IPS-11a (cell line): Measurements from ENCODE around the gene MAN1A2.
"Not testable (repeated sequence)": the region's sequence is repeated elsewhere in the genome, so short reads cannot be mapped to it uniquely, and the experiment has no call there.

ENCODE experiments used
- H3K4me3 ChIP-seq: one replicate; pipeline ENCODE4 v1.5.1; 2013; ENCODE audit warnings: low read depth, low read length, control low read depth

The MAN1A2 gene

DNA sequence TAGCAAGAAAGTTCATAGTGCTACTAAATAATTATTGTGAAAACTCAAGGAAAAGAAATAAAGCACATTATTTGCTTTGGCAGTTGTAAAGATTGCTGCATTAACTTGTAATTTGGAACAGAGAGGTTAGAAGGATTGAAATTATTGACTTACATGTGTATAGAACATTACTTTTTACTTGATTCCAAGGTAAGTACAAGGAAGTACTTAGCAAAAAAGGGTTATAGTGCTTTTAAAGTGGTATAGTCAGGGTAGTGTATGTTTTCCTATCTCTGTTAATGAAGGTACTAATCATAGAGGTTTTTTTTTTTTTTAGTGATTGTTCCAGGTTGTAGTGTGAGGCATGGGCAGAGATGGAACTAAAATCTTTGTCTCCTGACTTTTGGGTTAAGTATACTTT lies 29.4 kb downstream of the MAN1A2 start:
- H3K4me3 ChIP-seq: no peak overlapping the region

DNA sequence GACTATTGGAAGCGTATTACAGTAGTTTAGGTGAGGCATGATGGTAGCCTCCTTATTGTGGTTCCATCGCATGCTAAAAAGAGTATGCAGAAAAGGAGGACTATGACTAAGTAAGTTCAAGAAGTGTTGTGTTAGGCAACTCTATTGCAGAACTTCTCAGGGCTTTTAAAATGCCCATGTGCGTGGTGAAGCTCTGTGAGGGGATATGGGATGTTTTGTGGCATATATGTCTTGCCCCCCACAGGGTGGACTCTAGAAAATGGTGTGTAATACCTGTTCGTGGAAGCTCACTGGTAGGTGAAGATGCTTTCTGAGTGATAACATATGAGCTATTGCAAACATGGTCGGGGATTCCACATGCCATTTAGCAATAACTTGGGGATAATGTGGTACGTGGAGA lies 31.7 kb downstream of the MAN1A2 start:
- H3K4me3 ChIP-seq: no peak overlapping the region

DNA sequence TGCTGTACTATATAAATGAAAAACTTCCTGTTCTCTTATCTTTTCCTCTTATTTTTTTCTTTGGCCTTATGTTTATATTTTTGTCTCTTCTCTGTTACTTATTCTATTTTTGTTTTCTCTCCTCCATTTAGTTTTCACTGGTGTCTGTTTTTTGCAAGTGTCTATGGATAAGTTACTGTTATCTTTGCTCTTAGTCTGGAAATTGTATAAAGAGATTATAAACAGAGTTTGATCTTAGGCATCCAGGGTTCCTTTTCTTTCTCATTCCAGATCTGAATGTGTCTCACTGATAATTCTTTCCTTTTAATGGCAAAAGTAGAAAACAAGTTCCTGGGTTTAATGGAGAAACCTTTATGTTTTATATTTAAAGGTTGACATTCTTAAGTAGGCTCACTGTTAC lies 34.5 kb downstream of the MAN1A2 start:
- H3K4me3 ChIP-seq: no peak overlapping the region

DNA sequence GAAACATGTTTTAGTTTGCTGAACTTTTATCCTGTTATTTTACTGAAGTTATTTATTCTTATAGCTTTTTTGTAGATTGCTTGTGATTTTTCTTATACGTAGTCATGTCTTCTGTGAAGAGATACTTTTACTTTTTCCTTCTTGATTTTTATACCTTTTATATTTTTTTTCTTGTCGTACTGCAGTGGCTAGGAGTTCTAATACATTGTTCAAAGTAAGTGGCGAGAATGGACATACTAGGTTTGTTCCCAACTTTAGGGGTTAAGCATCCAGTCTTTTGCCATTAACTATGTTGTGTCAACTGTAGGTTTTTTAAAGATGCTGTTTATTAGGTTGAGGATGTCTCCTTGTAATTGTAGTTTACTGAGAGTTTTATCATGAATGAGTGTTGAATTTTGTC lies 36.3 kb downstream of the MAN1A2 start:
- H3K4me3 ChIP-seq: no peak overlapping the region

DNA sequence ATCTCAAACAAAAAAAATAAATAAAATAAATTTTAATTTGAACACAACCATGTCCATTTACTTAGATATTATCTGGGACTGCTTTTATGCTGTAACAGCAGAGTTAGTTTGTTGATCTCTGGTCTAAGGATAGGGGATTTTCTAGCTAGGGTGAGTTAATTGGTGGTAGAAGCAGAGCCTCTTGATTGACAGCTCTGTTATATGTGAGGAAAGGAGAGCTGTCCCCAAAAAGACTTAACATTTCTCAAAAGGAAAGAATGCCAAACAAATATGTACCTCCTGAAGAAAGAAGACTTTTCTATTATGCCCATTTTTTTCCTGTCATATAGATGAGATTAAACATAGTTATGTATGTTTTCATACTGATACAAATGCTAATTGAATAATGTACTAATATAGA lies 37.8 kb downstream of the MAN1A2 start:
- no peak overlapping the region for H3K4me3 ChIP-seq

DNA sequence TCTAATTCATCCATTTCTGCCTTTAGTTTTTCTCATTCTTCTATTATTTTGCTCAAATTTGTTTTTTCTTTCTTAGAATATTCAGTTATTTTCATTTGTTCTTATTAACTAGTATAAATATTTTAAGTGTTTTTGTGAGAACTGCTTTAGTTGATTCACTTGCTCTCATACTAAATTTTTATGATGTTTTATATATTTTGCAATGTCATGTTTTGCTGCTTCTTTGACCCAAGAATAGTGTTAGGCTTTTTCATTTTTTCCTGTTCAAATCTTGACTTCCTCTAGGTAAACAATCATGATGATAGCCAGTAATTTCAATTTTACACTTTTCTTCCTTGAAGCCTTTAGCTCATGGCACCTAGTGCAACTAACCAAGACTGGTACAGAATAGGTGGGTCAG lies 45.2 kb downstream of the MAN1A2 start:
- H3K4me3 ChIP-seq: no peak overlapping the region

DNA sequence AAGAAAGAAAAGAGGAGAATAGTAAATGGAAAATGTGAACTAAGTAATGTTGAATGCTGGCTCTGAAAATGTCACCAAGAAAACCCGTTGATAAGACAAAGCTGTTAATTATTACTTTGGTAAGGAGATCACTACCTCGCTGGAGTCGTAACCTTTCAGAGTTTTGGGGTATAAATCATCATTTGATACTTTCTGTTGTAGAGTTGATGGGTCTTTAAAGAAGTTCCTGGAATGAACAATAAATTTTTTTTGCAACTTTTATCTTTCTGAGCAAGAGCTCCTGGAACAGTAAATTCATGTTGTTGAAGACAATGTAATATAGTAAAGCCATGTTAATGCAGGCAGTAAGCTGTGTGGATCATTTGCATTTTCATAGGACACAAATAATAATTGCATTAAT lies 46.2 kb downstream of the MAN1A2 start:
- H3K4me3 ChIP-seq: no peak overlapping the region

DNA sequence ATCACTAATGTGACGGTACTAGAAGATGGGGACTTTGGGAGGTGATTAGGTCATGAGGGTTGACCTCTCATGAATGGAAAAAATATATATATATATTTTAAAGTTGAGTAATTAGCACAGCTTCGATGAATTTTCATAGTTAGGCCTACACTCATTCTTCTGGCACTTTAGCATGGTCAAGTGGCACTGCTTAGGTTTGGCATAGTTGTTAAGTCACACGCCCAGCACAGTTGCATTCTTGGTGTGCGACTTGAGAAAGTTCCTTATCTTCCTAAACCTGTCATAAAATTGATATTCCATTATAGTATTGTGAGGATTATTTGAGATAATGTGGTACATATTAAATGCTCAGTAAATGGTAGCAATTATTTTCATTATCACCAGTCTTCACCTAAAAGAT lies 47.7 kb downstream of the MAN1A2 start:
- no peak overlapping the region for H3K4me3 ChIP-seq

DNA sequence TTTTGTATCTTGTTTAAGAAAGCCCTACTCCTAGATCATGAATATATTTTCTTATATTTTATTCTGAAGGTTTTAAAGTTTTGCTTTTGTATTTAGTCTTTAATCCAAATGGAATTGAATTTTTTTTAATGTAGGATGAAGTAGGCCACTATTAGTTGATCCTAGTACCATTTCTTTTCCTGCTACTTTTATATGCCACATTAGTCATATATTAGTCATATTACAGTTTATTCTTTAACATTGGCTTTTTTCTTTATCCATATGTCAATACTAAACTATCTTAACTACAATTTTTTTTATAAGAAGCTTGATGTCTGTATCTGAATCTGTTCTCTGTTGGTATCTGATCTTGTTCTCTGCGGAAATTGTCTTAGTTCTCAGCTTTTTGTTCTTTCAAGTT lies 48.8 kb downstream of the MAN1A2 start:
- H3K4me3 ChIP-seq: no peak overlapping the region

DNA sequence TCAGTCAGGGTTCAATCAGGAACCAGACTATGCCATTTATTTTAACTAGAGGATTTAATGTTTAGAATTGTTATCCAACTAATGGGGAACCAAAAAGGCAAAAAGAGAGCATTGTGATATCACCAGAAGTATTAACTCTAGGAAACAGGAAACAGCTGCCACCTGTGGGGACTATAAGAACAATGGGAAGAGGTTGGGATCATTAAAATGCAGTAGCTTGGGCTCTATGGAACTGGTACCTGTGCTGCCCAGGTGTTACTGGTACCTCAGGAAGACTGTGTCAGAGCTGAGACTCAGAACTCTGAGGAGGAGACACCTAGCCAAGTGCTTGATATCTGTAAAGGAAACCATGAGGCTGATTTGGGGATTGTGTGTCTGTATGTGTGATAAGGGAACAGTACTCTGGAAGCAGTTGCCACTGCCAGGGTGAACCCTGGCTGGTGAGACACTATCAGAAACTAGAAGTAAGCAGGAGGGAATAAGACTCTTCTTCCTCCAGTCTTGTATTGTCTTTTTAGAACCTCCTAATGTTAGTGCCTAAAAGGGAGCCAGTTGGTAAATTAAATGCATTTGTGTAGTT lies 49.4 kb downstream of the MAN1A2 start:
- H3K4me3 ChIP-seq: no peak overlapping the region

DNA sequence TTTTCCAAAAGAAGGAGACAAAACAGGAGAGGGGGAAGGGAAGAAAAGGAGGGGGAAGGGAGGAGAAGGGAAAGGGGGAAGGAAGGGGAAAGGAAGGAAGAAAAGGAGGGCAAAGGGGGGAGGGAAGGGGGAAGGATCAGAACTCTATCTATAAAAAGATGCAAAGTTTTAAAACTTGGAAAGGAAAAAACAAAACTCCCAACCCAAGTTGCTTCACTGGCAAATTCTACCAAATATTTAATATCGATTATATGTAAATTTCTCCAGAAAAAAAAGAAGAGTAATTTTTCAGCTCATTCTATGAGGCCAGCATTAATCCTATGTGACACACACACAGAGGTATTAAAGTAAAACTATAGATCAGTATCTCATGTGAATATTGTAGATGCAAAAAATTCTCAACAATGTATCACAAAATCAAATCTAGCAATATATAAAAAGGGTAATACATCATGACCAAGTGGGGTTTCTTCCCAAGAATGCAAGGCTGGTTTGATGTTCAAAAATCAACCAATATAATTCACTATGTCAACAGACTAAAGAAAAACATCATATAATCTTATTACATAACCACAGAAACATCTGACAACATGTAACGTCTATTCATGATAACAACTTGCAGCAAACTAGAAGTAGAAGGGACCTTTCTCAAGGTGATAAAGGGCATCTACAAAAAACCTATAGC lies 57.9 kb downstream of the MAN1A2 start:
- H3K4me3 ChIP-seq: no peak overlapping the region

DNA sequence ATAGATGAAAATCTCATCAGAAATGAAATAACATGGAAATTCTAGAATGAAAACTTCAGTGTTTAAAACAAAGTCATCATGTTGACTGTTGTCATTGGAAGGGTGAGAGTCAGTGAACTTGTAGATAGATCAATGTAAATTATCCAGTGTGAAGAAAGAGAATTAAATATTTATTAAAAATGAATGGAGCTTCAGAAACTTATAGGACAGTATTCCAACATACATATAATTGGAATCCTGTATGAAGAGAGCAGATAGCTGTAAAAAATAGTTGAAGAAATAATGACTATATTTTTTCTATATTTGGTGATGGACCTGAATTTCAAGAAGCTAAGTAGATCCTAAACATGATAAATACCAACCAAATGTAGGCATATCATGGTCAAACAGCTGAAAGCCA lies 60.0 kb downstream of the MAN1A2 start:
- no peak overlapping the region for H3K4me3 ChIP-seq

DNA sequence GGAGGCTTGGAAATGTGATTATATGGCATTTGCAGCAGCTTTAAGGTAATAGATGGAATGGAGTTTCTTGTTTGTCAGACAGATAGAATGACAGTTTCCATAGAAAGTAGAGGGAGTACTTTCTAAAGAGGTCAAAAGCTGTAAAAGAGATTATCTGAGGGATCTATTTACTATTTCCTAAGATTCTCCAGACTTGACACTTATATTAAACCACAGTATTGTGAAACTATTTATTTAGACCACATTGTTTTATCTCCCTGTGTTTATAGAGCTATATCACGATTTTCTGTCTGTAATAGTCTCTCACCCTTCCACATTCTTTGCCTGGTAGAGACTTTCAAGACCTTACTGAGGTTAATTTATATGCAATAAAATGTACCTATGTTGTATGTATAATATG lies 66.7 kb downstream of the MAN1A2 start:
- no peak overlapping the region for H3K4me3 ChIP-seq

DNA sequence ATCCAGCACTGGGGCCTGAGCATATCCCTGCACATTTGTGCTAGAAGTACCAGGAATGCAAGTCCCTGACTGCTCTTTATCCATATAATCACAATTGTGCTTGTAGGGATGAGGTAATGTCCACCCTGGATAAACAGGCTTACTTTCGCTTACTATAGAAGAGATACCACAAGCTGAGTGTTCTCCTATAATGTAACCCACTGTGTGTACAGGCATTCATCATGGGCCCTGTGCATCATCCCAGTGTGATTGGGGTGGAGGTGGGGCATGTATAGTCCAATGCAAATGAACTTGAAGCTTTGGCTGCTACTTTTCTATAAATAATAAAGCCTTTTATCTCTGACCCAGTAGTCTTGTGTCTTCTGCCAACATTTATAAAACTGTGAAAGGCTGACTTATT lies 69.3 kb downstream of the MAN1A2 start:
- H3K4me3 ChIP-seq: no peak overlapping the region

DNA sequence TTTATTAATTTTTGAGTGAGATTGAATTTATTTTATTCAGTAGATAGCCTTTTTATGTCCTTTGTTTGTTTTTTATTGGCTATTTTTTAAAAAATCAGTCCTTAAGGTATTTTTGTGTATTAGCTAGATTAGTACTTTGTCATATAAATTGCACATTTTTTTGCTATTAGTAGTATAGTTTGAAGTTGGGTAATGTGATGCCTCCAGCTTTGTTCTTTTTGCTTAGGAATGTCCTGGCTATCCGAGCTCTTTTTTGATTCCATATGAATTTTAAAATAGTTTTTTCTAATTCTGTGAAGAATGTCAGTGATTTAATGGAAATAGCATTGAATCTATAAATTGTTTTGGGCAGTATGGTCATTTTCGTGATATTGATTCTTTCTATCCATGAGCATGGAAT lies 80.4 kb downstream of the MAN1A2 start:
- no peak overlapping the region for H3K4me3 ChIP-seq

DNA sequence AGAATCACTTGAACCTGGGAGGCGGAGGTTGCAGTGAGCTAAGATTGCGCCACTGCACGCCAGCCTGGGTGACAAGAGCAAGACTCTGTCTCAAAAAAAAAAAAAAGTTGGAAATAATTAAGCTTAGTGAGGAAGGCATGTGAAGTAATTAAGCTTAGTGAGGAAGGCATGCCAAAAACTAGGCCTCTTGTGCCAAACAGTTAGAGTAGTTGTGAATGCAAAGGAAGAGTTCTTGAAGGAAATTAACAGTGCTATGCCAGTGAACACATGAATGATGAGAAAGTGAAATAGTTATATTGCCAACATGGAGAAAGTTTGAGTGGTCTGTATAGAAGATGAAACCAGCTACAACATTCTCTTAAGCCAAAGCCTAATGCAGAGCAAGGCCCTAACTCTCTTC lies 85.0 kb downstream of the MAN1A2 start:
- H3K4me3 ChIP-seq: no peak overlapping the region

DNA sequence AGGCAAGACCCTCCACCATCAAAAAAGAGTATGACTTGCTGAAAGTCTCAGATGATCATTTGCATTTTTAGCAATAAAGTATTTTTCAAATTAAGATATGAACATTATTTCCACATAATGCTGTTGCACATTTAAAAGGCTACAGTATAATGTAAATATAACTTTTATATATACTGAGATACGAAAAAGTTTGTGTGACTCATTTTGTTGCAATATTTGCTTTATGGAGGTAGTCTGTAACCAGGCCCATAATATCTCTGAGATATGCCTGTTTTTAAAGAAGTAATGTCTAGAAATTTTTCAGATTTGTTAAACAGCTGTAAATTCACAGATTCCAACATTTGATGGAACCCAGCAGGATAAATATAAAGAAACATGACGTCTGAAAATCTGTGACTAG lies 86.7 kb downstream of the MAN1A2 start:
- H3K4me3 ChIP-seq: no peak overlapping the region

DNA sequence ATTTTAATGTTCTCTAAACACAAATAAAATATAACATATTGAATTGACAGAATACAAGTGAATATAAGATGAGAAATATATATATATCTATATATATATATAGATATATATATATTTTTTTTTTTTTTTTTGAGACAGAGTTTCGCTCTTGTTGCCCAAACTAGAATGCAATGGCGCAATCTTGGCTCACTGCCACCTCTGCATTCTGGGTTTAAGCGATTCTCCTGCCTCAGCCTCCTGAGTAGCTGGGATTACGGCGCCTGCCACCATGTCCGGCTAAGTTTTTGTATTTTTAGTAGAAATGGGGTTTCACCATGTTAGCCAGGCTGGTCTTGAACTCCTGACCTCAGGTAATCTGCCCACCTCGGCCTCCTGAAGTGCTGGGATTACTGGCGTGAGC lies 91.2 kb downstream of the MAN1A2 start:
- not testable (repeated sequence) for H3K4me3 ChIP-seq

DNA sequence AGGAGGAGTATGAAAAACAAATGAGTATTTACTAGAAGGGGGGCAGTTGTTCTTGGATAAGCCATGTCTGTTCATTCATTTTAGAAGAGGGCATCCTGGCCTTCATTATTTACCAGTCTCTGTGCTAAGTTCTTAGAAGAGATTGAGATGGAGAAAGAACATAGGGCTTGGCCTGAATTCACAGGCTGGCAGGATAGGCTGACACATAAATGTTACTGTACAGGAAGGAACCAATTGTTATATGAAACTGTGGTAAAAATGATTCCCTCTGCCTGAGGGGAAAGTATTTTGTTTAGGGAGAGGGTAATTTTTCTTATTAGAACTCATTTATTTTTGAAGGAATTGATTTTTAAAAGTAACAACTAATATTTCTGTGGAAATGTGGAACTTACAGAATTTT lies 99.5 kb downstream of the MAN1A2 start:
- no peak overlapping the region for H3K4me3 ChIP-seq

DNA sequence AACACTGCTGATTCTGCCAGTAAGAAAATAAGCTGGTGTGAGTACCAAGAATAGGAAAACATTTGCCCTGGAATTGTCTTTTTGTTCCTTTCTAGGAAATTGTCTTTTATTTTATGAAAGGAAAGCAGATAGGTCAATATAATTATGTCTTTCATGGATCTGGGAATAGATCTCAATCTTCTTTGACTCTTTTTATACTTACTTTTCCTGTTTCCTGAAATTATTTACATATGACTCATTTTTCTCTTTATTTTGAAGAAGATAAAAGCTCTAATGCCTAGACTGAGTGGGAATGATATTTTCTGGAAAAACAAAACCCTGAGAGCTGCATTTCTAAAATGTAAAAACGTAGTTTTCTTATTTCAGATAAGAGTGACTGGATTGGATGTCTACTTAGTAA lies 100.1 kb downstream of the MAN1A2 start:
- no peak overlapping the region for H3K4me3 ChIP-seq

DNA sequence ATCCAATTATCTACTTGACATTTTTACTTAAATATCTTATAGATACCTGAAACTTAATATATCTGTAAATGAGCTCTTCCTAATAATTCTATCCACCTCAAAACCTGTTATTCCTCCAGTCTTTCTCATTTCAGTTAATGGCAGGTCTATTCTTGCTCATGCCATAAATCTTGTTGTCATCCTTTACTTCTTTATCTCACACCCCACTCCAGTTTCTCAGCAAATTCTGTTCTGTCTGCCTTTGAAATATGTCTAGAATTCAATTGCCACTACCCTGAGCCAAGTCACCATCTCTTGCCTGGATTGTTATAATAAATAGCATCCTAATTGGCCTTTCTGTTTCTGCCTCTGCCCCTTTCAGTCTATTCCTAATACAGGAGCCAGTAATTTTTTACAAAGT lies 105.8 kb downstream of the MAN1A2 start:
- H3K4me3 ChIP-seq: no peak overlapping the region

DNA sequence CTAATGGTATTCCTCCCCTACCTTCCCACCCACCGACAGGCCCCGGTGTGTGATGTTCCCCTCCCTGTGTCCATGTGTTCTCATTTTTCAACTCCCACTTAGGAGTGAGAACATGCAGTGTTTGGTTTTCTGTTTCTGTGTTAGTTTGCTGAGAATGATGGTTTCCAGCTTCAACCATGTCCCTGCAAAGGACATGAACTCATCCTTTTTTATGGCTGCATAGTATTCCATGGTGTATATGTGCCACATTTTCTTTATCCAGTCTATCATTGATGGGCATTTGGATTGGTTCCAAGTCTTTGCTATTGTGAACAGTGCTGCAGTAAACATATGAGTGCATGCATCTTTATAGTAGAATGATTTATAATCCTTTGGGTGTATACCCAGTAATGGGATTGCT lies 108.2 kb downstream of the MAN1A2 start:
- not testable (repeated sequence) for H3K4me3 ChIP-seq

DNA sequence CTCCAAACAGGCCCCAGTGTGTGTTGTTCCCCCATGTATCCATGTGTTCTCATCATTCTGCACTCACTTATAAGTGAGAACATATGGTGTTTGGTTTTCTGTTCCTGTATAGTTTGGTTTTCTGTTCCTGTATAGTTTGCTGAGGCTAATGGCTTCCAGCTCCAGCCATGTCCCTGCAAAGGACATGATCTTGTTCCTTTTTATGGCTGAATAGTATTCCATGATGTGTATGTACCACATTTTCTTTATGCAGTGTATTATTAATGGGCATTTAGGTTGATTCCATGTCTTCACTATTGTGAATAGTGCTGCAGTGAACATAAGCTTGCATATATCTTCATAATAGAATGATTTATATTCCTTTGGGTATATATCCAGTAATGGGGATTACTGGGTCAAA lies 111.8 kb downstream of the MAN1A2 start:
- H3K4me3 ChIP-seq: no peak overlapping the region
